ENCODE measurements around the gene SENP8.

- TF ChIP-seq, protein P1, sequence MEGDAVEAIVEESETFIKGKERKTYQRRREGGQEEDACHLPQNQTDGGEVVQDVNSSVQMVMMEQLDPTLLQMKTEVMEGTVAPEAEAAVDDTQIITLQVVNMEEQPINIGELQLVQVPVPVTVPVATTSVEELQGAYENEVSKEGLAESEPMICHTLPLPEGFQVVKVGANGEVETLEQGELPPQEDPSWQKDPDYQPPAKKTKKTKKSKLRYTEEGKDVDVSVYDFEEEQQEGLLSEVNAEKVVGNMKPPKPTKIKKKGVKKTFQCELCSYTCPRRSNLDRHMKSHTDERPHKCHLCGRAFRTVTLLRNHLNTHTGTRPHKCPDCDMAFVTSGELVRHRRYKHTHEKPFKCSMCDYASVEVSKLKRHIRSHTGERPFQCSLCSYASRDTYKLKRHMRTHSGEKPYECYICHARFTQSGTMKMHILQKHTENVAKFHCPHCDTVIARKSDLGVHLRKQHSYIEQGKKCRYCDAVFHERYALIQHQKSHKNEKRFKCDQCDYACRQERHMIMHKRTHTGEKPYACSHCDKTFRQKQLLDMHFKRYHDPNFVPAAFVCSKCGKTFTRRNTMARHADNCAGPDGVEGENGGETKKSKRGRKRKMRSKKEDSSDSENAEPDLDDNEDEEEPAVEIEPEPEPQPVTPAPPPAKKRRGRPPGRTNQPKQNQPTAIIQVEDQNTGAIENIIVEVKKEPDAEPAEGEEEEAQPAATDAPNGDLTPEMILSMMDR (conservative IDR thresholded peaks at IDR 0.05): no peak
- TF ChIP-seq ZFX (IDR thresholded peaks at IDR 0.05): no peak
These were observed 55.2 kb downstream of the SENP8 start for GRCh38 chr15:72173401-72173800.
